GM21381 (cell line): Measurements from ENCODE around the gene ROBO1.

Experiments used
- ATAC-seq: cut with Tn5 transposase; IDR thresholded peaks from one replicate; pipeline ENCODE4 v1.9.1; 2021; ENCODE audit warnings: mild to moderate bottlenecking, moderate library complexity; ENCODE audit not compliant: unreplicated experiment

The ROBO1 gene

GRCh38 chr3:79672075-79672474 is 95.7 kb downstream of the ROBO1 start:
- ATAC-seq: no peak

- ATAC-seq: no peak
These were observed 97.6 kb downstream of the ROBO1 start for GRCh38 chr3:79670178-79670577.

- no peak for ATAC-seq
These were observed 103.3 kb downstream of the ROBO1 start for GRCh38 chr3:79664455-79664854.

GRCh38 chr3:79661896-79662295 is 105.9 kb downstream of the ROBO1 start:
- ATAC-seq: no peak

- ATAC-seq: no peak
These were observed 110.7 kb downstream of the ROBO1 start for GRCh38 chr3:79657076-79657475.

GRCh38 chr3:79654019-79654418 is 113.8 kb downstream of the ROBO1 start:
- ATAC-seq: no peak

GRCh38 chr3:79653266-79653830 is 114.5 kb downstream of the ROBO1 start:
- no peak for ATAC-seq

- no peak for ATAC-seq
These were observed 116.2 kb downstream of the ROBO1 start for GRCh38 chr3:79651536-79652065.

GRCh38 chr3:79639855-79640254 is 127.9 kb downstream of the ROBO1 start:
- no peak for ATAC-seq

GRCh38 chr3:79636372-79636771 is 131.4 kb downstream of the ROBO1 start:
- ATAC-seq: no peak

- no peak for ATAC-seq
These were observed 135.0 kb downstream of the ROBO1 start for GRCh38 chr3:79632842-79633241.

- no peak for ATAC-seq
These were observed 148.9 kb downstream of the ROBO1 start for GRCh38 chr3:79618883-79619282.

GRCh38 chr3:79606414-79606813 is 161.4 kb downstream of the ROBO1 start:
- ATAC-seq: no peak

GRCh38 chr3:79604681-79605080 is 163.1 kb downstream of the ROBO1 start:
- no peak for ATAC-seq

- ATAC-seq: no peak
These were observed 165.4 kb downstream of the ROBO1 start for GRCh38 chr3:79602385-79602784.

- ATAC-seq: no peak
These were observed 169.2 kb downstream of the ROBO1 start for GRCh38 chr3:79598594-79598993.

- no peak for ATAC-seq
These were observed 170.1 kb downstream of the ROBO1 start for GRCh38 chr3:79597709-79598108.

- ATAC-seq: no peak
These were observed 180.6 kb downstream of the ROBO1 start for GRCh38 chr3:79587150-79587549.

- ATAC-seq: no peak
These were observed 181.6 kb downstream of the ROBO1 start for GRCh38 chr3:79586232-79586631.

GRCh38 chr3:79572930-79573329 is 194.9 kb downstream of the ROBO1 start:
- no peak for ATAC-seq

- ATAC-seq: no peak
These were observed 198.9 kb downstream of the ROBO1 start for GRCh38 chr3:79568938-79569337.

GRCh38 chr3:79564192-79564591 is 203.6 kb downstream of the ROBO1 start:
- no peak for ATAC-seq

GRCh38 chr3:79560698-79561097 is 207.1 kb downstream of the ROBO1 start:
- no peak for ATAC-seq
